SK-N-SH treated with all-trans-retinoic acid at 6 μM for 48 hours (cell line): ENCODE results near the gene KHSRP.

Source experiments
- ATAC-seq: fragments of 200-7000 bp; cut with Tn5 transposase; 3 replicates; pipeline ENCODE4 v1.9.1; 2020; ENCODE audit warnings: mild to moderate bottlenecking, moderate library complexity
- ARNTL ChIP-seq: fragments of 450-650 bp; formaldehyde crosslinking; IDR thresholded peaks from 2 replicates; pipeline ENCODE4 v1.5.0; 2020; ENCODE audit warnings: low read depth, mild to moderate bottlenecking, moderate library complexity, borderline replicate concordance
- BACH2 ChIP-seq: fragments of 250-450 bp; sonication (Bioruptor Pico); IDR thresholded peaks from 2 replicates; pipeline ENCODE4 v1.9.0; 2021; ENCODE audit warnings: mild to moderate bottlenecking, borderline replicate concordance
- CSDC2 ChIP-seq: fragments of 250-450 bp; sonication (Bioruptor Pico); IDR thresholded peaks from 2 replicates; pipeline ENCODE4 v1.5.0; 2020; ENCODE audit warnings: mild to moderate bottlenecking, moderate library complexity
- CSRNP3 ChIP-seq: fragments of 250-450 bp; sonication (Bioruptor Pico); IDR thresholded peaks from 2 replicates; pipeline ENCODE4 v1.5.1; 2021; ENCODE audit warnings: mild to moderate bottlenecking, moderate library complexity
- ESRRG ChIP-seq: fragments of 250-450 bp; sonication (Bioruptor Pico); IDR thresholded peaks from 2 replicates; pipeline ENCODE4 v1.6.1; 2021; ENCODE audit warnings: mild to moderate bottlenecking
- ISL1 ChIP-seq: fragments of 250-450 bp; sonication (Bioruptor Pico); IDR thresholded peaks from 2 replicates; pipeline ENCODE4 v2.1.2; 2022; ENCODE audit warnings: mild to moderate bottlenecking, moderate library complexity
- PATZ1 ChIP-seq: fragments of 250-450 bp; sonication (Bioruptor Pico); IDR thresholded peaks from 2 replicates; pipeline ENCODE4 v1.8.0; 2020; ENCODE audit warnings: mild to moderate bottlenecking, moderate library complexity, borderline replicate concordance
- POU6F1 ChIP-seq: fragments of 250-450 bp; sonication (Bioruptor Pico); IDR thresholded peaks from 2 replicates; pipeline ENCODE4 v1.8.0; 2021; ENCODE audit warnings: low read depth, mild to moderate bottlenecking, moderate library complexity, borderline replicate concordance
- PPARA ChIP-seq: fragments of 250-450 bp; sonication (Bioruptor Pico); IDR thresholded peaks from 2 replicates; pipeline ENCODE4 v1.5.0; 2020; ENCODE audit warnings: mild to moderate bottlenecking, borderline replicate concordance
- SNAI2 ChIP-seq: fragments of 250-450 bp; sonication (Bioruptor Pico); IDR thresholded peaks from 2 replicates; pipeline ENCODE4 v1.5.0; 2020; ENCODE audit warnings: mild to moderate bottlenecking, moderate library complexity
- TCF4 ChIP-seq: fragments of 250-450 bp; sonication (Bioruptor Pico); IDR thresholded peaks from 2 replicates; pipeline ENCODE4 v1.8.0; 2021; ENCODE audit warnings: mild to moderate bottlenecking, moderate library complexity, borderline replicate concordance
- TOX ChIP-seq: fragments of 250-450 bp; sonication (Bioruptor Pico); IDR thresholded peaks from 2 replicates; pipeline ENCODE4 v1.8.0; 2021; ENCODE audit warnings: mild to moderate bottlenecking, moderate library complexity, borderline replicate concordance
- TSHZ2 ChIP-seq: fragments of 250-450 bp; sonication (Bioruptor Pico); IDR thresholded peaks from 2 replicates; pipeline ENCODE4 v1.5.0; 2020; ENCODE audit warnings: mild to moderate bottlenecking, moderate library complexity
- ZFP3 ChIP-seq: fragments of 250-450 bp; sonication (Bioruptor Pico); IDR thresholded peaks from 2 replicates; pipeline ENCODE4 v1.5.0; 2020; ENCODE audit warnings: mild to moderate bottlenecking, moderate library complexity
- ZFP30 ChIP-seq: fragments of 450-650 bp; formaldehyde crosslinking; IDR thresholded peaks from 2 replicates; pipeline ENCODE4 v1.5.0; 2022; ENCODE audit warnings: mild to moderate bottlenecking, moderate library complexity
- ZNF565 ChIP-seq: fragments of 450-650 bp; formaldehyde crosslinking; conservative IDR thresholded peaks from 2 replicates; pipeline ENCODE4 v1.5.0; 2020; ENCODE audit warnings: low read depth, mild to moderate bottlenecking, moderate library complexity
- ZNF8 ChIP-seq: fragments of 450-650 bp; formaldehyde crosslinking; IDR thresholded peaks from 2 replicates; pipeline ENCODE4 v1.5.0; 2020; ENCODE audit warnings: mild to moderate bottlenecking, moderate library complexity

The KHSRP gene

GRCh38 chr19:6376512-6377190 is 48.0 kb downstream of the KHSRP start:
- TF ChIP-seq PATZ1 (CRISPR knock-in tag) (no peak), ZNF565 (CRISPR knock-in tag) (no peak), ESRRG (CRISPR knock-in tag) (no peak), ZFP30 (no peak), CSRNP3 (CRISPR knock-in tag) (no peak), ZFP3 (CRISPR knock-in tag) (no peak), CSDC2 (CRISPR knock-in tag) (no peak), BACH2 (CRISPR knock-in tag) (no peak), SNAI2 (CRISPR knock-in tag) (no peak), ZNF8 (CRISPR knock-in tag) (no peak), TCF4 (CRISPR knock-in tag) (no peak), PPARA (CRISPR knock-in tag) (no peak), ARNTL (CRISPR knock-in tag) (no peak)
- no peak for ATAC-seq

- no peak for ATAC-seq
- TF ChIP-seq ZFP3 (CRISPR knock-in tag): no peak
- TF ChIP-seq ESRRG (CRISPR knock-in tag): no peak
- no peak for TF ChIP-seq POU6F1
- TF ChIP-seq CSDC2 (CRISPR knock-in tag): no peak
- no peak for TF ChIP-seq SNAI2 (CRISPR knock-in tag)
- no peak for TF ChIP-seq ZFP30
Observed at GRCh38 chr19:6375411-6376010, 49.1 kb downstream of the KHSRP start, which contains the start of gene PSPN. PSPN (minus strand) TSS chr19:6375933; CDS start chr19:6375849, 84 bp downstream.

GRCh38 chr19:6374711-6375410 is 49.8 kb downstream of the KHSRP start:
- no peak for ATAC-seq
- TF ChIP-seq CSDC2 (CRISPR knock-in tag) (no peak), TOX (CRISPR knock-in tag) (no peak), ISL1 (CRISPR knock-in tag) (no peak), POU6F1 (no peak)

GRCh38 chr19:6374161-6374709 is 50.4 kb downstream of the KHSRP start:
- TF ChIP-seq POU6F1 (no peak), ISL1 (CRISPR knock-in tag) (no peak), ESRRG (CRISPR knock-in tag) (no peak), TSHZ2 (CRISPR knock-in tag) (no peak), ARNTL (CRISPR knock-in tag) (no peak), CSDC2 (CRISPR knock-in tag) (no peak), ZFP30 (no peak), ZFP3 (CRISPR knock-in tag) (no peak)
- TF ChIP-seq, all 23 proteins: peak for 0
- no peak for ATAC-seq
